ENCODE data around the gene HLA-DRB1.

DNA sequence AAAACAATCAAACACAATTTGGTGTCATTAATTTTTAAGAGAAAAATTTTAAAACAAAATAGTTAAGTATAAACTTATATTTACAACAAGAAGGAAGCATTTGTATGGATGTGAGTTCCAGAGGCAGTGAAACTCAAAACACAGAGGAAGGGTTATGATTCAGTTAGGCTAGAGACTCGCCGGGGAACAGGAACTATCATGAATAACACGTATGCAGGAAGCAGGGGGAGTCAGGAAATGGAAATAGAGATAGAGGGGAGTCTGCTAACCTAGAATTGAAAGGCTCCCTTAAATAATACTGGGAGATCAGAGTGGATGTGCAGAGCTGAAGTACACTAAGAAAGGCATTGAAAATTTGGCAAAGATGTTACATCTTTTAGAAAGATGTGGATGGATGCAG is 14.2 kb upstream of the HLA-DRB1 start:
- no peak for TF ChIP-seq EP300 (IDR thresholded peaks at IDR 0.05)
- TF ChIP-seq POLR2AphosphoS5 (IDR thresholded peaks at IDR 0.05): no peak
- TF ChIP-seq, protein P1, sequence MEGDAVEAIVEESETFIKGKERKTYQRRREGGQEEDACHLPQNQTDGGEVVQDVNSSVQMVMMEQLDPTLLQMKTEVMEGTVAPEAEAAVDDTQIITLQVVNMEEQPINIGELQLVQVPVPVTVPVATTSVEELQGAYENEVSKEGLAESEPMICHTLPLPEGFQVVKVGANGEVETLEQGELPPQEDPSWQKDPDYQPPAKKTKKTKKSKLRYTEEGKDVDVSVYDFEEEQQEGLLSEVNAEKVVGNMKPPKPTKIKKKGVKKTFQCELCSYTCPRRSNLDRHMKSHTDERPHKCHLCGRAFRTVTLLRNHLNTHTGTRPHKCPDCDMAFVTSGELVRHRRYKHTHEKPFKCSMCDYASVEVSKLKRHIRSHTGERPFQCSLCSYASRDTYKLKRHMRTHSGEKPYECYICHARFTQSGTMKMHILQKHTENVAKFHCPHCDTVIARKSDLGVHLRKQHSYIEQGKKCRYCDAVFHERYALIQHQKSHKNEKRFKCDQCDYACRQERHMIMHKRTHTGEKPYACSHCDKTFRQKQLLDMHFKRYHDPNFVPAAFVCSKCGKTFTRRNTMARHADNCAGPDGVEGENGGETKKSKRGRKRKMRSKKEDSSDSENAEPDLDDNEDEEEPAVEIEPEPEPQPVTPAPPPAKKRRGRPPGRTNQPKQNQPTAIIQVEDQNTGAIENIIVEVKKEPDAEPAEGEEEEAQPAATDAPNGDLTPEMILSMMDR (IDR thresholded peaks at IDR 0.05): no peak
- TF ChIP-seq POLR2A (IDR thresholded peaks at IDR 0.05): no peak
